ENCODE measurements around the gene CRIP2. TPM values are rescaled to one million over a fixed set of nuclear protein-coding genes. Genes with fewer than 3 reads are reported as not detected.
A peak's percentile ranks its signal among the peaks of the same experiment; 100 is the strongest.

Gene CRIP2, protein sequence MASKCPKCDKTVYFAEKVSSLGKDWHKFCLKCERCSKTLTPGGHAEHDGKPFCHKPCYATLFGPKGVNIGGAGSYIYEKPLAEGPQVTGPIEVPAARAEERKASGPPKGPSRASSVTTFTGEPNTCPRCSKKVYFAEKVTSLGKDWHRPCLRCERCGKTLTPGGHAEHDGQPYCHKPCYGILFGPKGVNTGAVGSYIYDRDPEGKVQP
- total RNA-seq, result 19.2 to 20.9 TPM (median 19.4 TPM) in 3 replicates

DNA sequence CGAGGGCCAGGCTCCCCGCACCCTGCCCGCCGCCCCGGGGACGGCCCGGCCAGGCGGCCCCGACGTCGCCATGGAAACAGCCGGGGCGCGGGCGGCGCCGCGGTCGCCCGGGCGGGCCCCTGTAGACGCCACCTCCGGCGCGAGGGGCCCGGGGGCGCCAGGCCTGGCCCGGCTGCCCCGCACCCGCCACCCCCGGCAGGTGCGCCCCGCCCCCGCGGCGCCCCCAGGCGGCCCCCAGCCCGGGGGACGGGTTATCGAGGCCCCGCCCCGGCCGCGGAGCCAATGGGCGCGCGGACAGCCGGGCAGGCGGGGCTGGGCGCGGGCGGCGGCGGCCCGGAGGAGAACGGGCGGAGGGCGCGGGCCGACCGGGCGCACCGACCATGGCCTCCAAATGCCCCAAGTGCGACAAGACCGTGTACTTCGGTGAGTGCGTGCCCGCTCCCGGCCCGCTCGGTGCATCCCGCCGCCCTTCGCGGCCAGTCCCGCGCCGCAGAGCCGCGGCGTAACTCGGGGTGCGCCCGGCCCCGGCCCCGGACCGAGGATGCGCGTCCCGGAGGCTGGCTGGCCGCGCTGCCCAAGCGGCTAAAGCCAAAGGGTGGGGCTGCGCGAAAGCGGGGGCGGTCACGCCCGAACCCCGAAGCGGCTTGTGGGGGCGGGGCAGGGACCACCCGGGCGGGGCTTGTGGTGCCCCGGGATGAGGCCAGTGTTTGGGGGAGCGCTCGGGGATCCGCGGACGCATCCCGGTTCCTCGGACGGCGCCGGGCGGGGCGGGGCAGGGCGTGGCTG is at the start of gene CRIP2:
Gene CRIP2, plus strand, starts transcription at position 339 of the 786 bp plus-strand sequence. Its CDS starts 42 bp downstream, at position 381.
- Mint-ChIP-seq H3K27ac (no peak within 1 kb of the TSS), H3K9me3 (no peaks in the 10 kb centered on the region), H3K4me3 (peak within 1 kb of the TSS; percentile 62), H3K27me3 (ENCODE audit: low read depth) (peaks cover 27% of the 10 kb centered on the region), H3K4me1 (peaks cover 18% of the 10 kb centered on the region), H3K36me3 (no peaks in the 10 kb centered on the region)
- peak in 1 of 2 experiments; percentile 62 for DNase-seq (ENCODE audit: low spot score in 2 of 2, unreplicated experiment in 2 of 2)
- TF ChIP-seq, protein P1, sequence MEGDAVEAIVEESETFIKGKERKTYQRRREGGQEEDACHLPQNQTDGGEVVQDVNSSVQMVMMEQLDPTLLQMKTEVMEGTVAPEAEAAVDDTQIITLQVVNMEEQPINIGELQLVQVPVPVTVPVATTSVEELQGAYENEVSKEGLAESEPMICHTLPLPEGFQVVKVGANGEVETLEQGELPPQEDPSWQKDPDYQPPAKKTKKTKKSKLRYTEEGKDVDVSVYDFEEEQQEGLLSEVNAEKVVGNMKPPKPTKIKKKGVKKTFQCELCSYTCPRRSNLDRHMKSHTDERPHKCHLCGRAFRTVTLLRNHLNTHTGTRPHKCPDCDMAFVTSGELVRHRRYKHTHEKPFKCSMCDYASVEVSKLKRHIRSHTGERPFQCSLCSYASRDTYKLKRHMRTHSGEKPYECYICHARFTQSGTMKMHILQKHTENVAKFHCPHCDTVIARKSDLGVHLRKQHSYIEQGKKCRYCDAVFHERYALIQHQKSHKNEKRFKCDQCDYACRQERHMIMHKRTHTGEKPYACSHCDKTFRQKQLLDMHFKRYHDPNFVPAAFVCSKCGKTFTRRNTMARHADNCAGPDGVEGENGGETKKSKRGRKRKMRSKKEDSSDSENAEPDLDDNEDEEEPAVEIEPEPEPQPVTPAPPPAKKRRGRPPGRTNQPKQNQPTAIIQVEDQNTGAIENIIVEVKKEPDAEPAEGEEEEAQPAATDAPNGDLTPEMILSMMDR (IDR thresholded peaks at IDR 0.05; ENCODE audit: unreplicated experiment), result no peak

DNA sequence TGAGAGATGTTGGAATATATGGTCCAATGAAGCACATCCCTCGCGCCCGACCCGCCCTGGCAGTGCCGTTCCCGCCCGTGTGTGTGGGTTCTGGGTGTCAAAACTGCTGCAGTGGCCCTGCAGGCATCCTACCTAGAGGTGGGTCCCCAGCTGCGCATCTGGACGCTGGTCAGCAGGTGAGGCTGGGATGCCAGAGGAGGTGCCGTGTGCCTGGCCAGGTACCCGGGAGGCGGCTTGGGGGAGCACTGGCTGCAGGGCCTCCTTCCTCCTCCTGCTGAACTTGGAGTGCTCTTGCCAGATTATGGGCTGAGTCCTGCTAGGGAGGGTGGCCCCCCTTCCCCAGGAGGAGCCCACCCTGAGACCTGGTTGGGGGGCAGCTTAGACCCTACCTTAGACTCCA is 49.8 kb upstream of the CRIP2 start:
- Mint-ChIP-seq H3K4me1 (peaks cover 21% of the 10 kb centered on the region), H3K27ac (no peak overlapping the region), H3K4me3 (no peak overlapping the region), H3K27me3 (ENCODE audit: low read depth) (no peaks in the 10 kb centered on the region), H3K36me3 (peaks cover 27% of the 10 kb centered on the region), H3K9me3 (peaks cover 7% of the 10 kb centered on the region)
- TF ChIP-seq, protein P1 (IDR thresholded peaks at IDR 0.05; ENCODE audit: unreplicated experiment), result no peak
- DNase-seq (ENCODE audit: low spot score in 2 of 2, unreplicated experiment in 2 of 2), result no peak

DNA sequence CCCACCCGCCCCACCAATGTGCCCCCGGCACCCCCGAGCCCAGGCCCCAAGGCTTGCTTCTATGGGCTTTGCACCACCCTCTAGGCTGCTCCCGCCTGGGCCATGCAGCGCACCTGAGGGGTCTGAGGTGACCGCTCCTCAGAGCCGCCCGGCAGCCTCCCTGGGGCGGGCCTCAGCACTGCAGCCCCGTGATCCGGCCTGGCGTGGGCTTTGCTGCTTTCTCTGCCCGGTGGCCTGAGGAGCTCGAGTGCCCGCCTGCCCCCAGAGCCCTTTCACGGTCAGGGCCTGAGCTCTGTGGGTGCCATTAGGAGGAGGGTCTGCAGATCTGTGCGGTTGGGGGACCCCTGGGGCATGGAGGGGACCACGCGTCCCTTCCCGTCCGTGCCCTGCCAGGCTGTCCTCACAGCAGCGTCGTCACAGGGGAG is 48.8 kb upstream of the CRIP2 start:
- H3K27ac Mint-ChIP-seq, result no peak overlapping the region
- peaks cover 37% of the 10 kb centered on the region for H3K36me3 Mint-ChIP-seq
- no peak overlapping the region for H3K4me3 Mint-ChIP-seq
- no peaks in the 10 kb centered on the region for H3K27me3 Mint-ChIP-seq (ENCODE audit: low read depth)
- TF ChIP-seq, protein P1 (IDR thresholded peaks at IDR 0.05; ENCODE audit: unreplicated experiment), result no peak
- DNase-seq (ENCODE audit: low spot score in 2 of 2, unreplicated experiment in 2 of 2), result no peak
- H3K9me3 Mint-ChIP-seq, result peaks cover 11% of the 10 kb centered on the region
- peaks cover 19% of the 10 kb centered on the region for H3K4me1 Mint-ChIP-seq

DNA sequence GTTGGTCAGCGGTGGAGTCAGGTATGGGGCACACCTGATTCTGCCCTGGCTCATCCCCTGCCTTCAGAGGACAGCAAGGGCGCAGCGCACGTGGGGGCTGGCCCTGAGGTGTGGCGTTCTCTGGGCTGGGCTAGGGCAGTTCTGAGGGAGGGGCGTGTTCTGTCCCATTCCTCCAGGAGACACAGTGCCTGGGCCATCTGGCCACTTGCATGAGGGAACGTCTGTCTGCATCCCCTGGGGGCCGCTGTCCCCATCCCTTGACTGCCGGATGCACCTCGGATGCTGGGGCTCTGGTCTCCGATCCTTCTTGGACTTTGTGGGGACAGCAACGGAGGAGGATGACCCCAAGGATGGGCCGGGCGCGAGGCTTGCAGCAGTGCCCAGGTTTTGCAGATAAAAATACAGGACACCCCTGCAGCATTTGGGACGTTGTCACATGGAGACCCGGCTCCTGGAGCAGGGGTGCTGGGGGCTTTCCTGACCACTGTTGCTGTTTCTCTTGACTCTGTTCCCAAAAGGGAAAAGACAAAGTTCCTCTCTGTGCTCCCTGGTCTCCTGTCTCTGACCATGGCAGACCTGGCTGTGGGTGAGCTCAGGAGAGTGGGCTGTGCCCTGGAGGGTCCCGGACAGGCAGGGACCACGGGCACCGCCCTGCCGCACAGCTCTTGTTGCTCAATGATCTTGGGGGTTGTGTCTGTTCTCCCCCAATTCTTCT is 48.0 kb upstream of the CRIP2 start:
- Mint-ChIP-seq H3K27me3 (ENCODE audit: low read depth) (no peaks in the 10 kb centered on the region), H3K4me3 (no peak overlapping the region), H3K4me1 (peaks cover 13% of the 10 kb centered on the region), H3K9me3 (peaks cover 11% of the 10 kb centered on the region), H3K27ac (no peak overlapping the region), H3K36me3 (peaks cover 43% of the 10 kb centered on the region)
- TF ChIP-seq, protein P1 (IDR thresholded peaks at IDR 0.05; ENCODE audit: unreplicated experiment), result no peak
- DNase-seq (ENCODE audit: low spot score in 2 of 2, unreplicated experiment in 2 of 2), result no peak

DNA sequence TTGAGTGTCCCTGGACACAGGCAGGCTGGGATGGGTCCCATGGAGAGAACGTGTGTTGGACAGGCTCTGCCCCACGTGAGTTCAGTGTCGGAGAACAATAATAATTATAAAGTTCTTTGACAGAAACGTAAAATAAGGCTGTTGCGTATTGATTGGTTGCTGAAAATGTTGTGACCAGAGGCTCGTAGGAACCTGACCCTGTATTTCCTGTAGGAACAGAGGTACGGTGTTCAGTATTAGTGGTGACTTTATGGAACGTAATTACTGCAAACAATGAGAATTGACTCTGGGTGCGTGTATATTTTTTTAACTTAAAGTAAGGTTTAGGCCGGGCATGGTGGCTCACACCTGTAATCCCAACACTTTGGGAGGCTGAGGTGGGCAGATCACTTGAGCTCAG is 47.2 kb upstream of the CRIP2 start:
- no peak overlapping the region for H3K27ac Mint-ChIP-seq
- no peak for DNase-seq (ENCODE audit: low spot score in 2 of 2, unreplicated experiment in 2 of 2)
- TF ChIP-seq, protein P1 (IDR thresholded peaks at IDR 0.05; ENCODE audit: unreplicated experiment), result no peak
- H3K27me3 Mint-ChIP-seq (ENCODE audit: low read depth), result no peaks in the 10 kb centered on the region
- H3K4me1 Mint-ChIP-seq, result peaks cover 5% of the 10 kb centered on the region
- peaks cover 43% of the 10 kb centered on the region for H3K36me3 Mint-ChIP-seq
- H3K9me3 Mint-ChIP-seq, result peaks cover 11% of the 10 kb centered on the region
- no peak overlapping the region for H3K4me3 Mint-ChIP-seq

All from mesothelial cell of epicardium (in vitro differentiated cells).